ENCODE data around the gene YTHDF1. TPM values are rescaled to one million over a fixed set of nuclear protein-coding genes. Genes with fewer than 3 reads are reported as not detected.

Gene YTHDF1
- total RNA-seq, 1 experiment from 2014 or later, result 42.6 TPM

GRCh38 chr20:63155266-63156165 is 60.4 kb downstream of the YTHDF1 start:
- Histone ChIP-seq H3K27me3 (ENCODE audit: insufficient read depth, low read depth) (peaks cover 93% of the 10 kb centered on the region), H3F3A (ENCODE audit: insufficient read depth, low read depth) (no peaks in the 10 kb centered on the region), H3K9me3 (ENCODE audit: insufficient read depth, low read depth) (no peaks in the 10 kb centered on the region), H2AFZ (no peak overlapping the region), H3K79me2 (ENCODE audit: low read depth) (no peaks in the 10 kb centered on the region), H3K4me2 (no peak overlapping the region), H3K4me3 (no peak overlapping the region), H3K4me1 (replicated peaks; ENCODE audit: insufficient read depth) (no peaks in the 10 kb centered on the region), H4K20me1 (ENCODE audit: insufficient read depth) (no peaks in the 10 kb centered on the region), H3K36me3 (ENCODE audit: low read depth) (no peaks in the 10 kb centered on the region), H3K9me2 (ENCODE audit: insufficient read depth) (no peaks in the 10 kb centered on the region), H3K27ac (no peak overlapping the region)
- CTCF ChIA-PET, result interaction anchor here (0.6 kb wide), 1 partner anchor 1017 kb away, joined by 26 read pairs; no protein-coding TSS in a partner anchor
- no TSS peak for BruUV-seq (replicated peaks)
- POLR2A ChIA-PET (ENCODE audit: unreplicated experiment), result no interaction called here
- intact Hi-C loops (cut with micrococcal nuclease; ENCODE audit: unreplicated experiment), result no loop called here
- DNase-seq, result no peak
- no peak for TF ChIP-seq CTCF (conservative IDR thresholded peaks at IDR 0.05)
- no peak for TF ChIP-seq EZH2 (IDR thresholded peaks at IDR 0.05; ENCODE audit: low read depth)

GRCh38 chr20:63154395-63154794 is 61.5 kb downstream of the YTHDF1 start:
- Histone ChIP-seq H3K27ac (no peak overlapping the region), H3K27me3 (ENCODE audit: insufficient read depth, low read depth) (peaks cover 93% of the 10 kb centered on the region), H3K79me2 (ENCODE audit: low read depth) (no peaks in the 10 kb centered on the region), H3K4me1 (replicated peaks; ENCODE audit: insufficient read depth) (no peaks in the 10 kb centered on the region), H3K9me3 (ENCODE audit: insufficient read depth, low read depth) (no peaks in the 10 kb centered on the region), H3K4me3 (no peak overlapping the region), H3K9me2 (ENCODE audit: insufficient read depth) (no peaks in the 10 kb centered on the region), H2AFZ (no peak overlapping the region), H4K20me1 (ENCODE audit: insufficient read depth) (no peaks in the 10 kb centered on the region), H3F3A (ENCODE audit: insufficient read depth, low read depth) (no peaks in the 10 kb centered on the region), H3K4me2 (no peak overlapping the region), H3K36me3 (ENCODE audit: low read depth) (no peaks in the 10 kb centered on the region)
- DNase-seq, result no peak
- TF ChIP-seq EZH2 (IDR thresholded peaks at IDR 0.05; ENCODE audit: low read depth), result no peak
- no peak for TF ChIP-seq CTCF (conservative IDR thresholded peaks at IDR 0.05)
- CTCF ChIA-PET, result no interaction called here
- POLR2A ChIA-PET (ENCODE audit: unreplicated experiment), result no interaction called here
- BruUV-seq (replicated peaks), result no TSS peak
- intact Hi-C loops (cut with micrococcal nuclease; ENCODE audit: unreplicated experiment), result no loop called here

GRCh38 chr20:63153254-63154221 is 62.4 kb downstream of the YTHDF1 start:
- no peak overlapping the region for H3K4me2 ChIP-seq
- DNase-seq, result no peak
- intact Hi-C loops (cut with micrococcal nuclease; ENCODE audit: unreplicated experiment), result no loop called here
- H3K9me3 ChIP-seq (ENCODE audit: insufficient read depth, low read depth), result no peaks in the 10 kb centered on the region
- H3K9me2 ChIP-seq (ENCODE audit: insufficient read depth), result no peaks in the 10 kb centered on the region
- TF ChIP-seq EZH2 (IDR thresholded peaks at IDR 0.05; ENCODE audit: low read depth) (no peak), CTCF (conservative IDR thresholded peaks at IDR 0.05) (no peak)
- H3F3A ChIP-seq (ENCODE audit: insufficient read depth, low read depth), result no peaks in the 10 kb centered on the region
- H3K79me2 ChIP-seq (ENCODE audit: low read depth), result no peaks in the 10 kb centered on the region
- ChIA-PET POLR2A (ENCODE audit: unreplicated experiment) (no interaction called here), CTCF (no interaction called here)
- no TSS peak for BruUV-seq (replicated peaks)
- H3K27me3 ChIP-seq (ENCODE audit: insufficient read depth, low read depth), result peaks cover 93% of the 10 kb centered on the region
- no peak overlapping the region for H3K4me3 ChIP-seq
- H3K4me1 ChIP-seq (replicated peaks; ENCODE audit: insufficient read depth), result no peaks in the 10 kb centered on the region
- H2AFZ ChIP-seq, result no peak overlapping the region
- no peak overlapping the region for H3K27ac ChIP-seq
- no peaks in the 10 kb centered on the region for H4K20me1 ChIP-seq (ENCODE audit: insufficient read depth)
- no peaks in the 10 kb centered on the region for H3K36me3 ChIP-seq (ENCODE audit: low read depth)
